Loucy (cell line): ENCODE results near the gene CASQ2.

Source experiments
- H2AFZ ChIP-seq: fragments of 200-600 bp; sonication (generic); 2 replicates; pipeline ENCODE4 v1.6.0; 2016; ENCODE audit warnings: antibody characterized with exemption, mild to moderate bottlenecking, low read length, moderate library complexity
- H3F3A ChIP-seq: fragments of 200-600 bp; 2 replicates; pipeline ENCODE4 v1.6.0; 2016; ENCODE audit warnings: antibody characterized with exemption, low read depth, mild to moderate bottlenecking
- H3K27me3 ChIP-seq: fragments of 200-600 bp; sonication (generic); 2 replicates; pipeline ENCODE4 v1.6.1; 2014; ENCODE audit warnings: low read length, mild to moderate bottlenecking; ENCODE audit not compliant: insufficient read depth, poor library complexity, severe bottlenecking
- H3K36me3 ChIP-seq: fragments of 200-600 bp; sonication (generic); 2 replicates; pipeline ENCODE4 v1.6.1; 2016; ENCODE audit warnings: low read length; ENCODE audit not compliant: insufficient read depth
- H3K4me1 ChIP-seq: fragments of 200-600 bp; sonication (generic); 2 replicates; pipeline ENCODE4 v1.5.1; 2014; ENCODE audit warnings: low read length, mild to moderate bottlenecking; ENCODE audit not compliant: insufficient read depth, poor library complexity, severe bottlenecking
- H3K4me2 ChIP-seq: fragments of 200-600 bp; sonication (generic); 2 replicates; pipeline ENCODE4 v1.6.0; 2014; ENCODE audit warnings: antibody characterized with exemption, low read length, low read depth, mild to moderate bottlenecking; ENCODE audit not compliant: poor library complexity, severe bottlenecking
- H3K4me3 ChIP-seq: fragments of 200-600 bp; sonication (generic); 2 replicates; pipeline ENCODE4 v1.5.1; 2014; ENCODE audit warnings: low read length, mild to moderate bottlenecking, mixed read lengths; ENCODE audit not compliant: poor library complexity, severe bottlenecking
- H3K79me2 ChIP-seq: fragments of 200-600 bp; sonication (generic); 2 replicates; pipeline ENCODE4 v1.6.1; 2014; ENCODE audit warnings: low read length; ENCODE audit not compliant: insufficient read depth
- H3K9ac ChIP-seq: fragments of 200-600 bp; sonication (generic); 2 replicates; pipeline ENCODE4 v1.6.0; 2014; ENCODE audit warnings: mild to moderate bottlenecking, low read depth, low read length, moderate library complexity; ENCODE audit not compliant: poor library complexity, severe bottlenecking
- H3K9me2 ChIP-seq: fragments of 200-600 bp; sonication (generic); replicated peaks from 2 replicates; pipeline ENCODE4 v1.6.1; 2016; ENCODE audit warnings: low read depth, low read length, mixed read lengths
- H3K9me3 ChIP-seq: fragments of 200-600 bp; sonication (generic); 2 replicates; pipeline ENCODE4 v1.6.1; 2014; ENCODE audit warnings: mild to moderate bottlenecking, antibody characterized with exemption, low read length, low read depth; ENCODE audit not compliant: insufficient read depth
- H4K20me1 ChIP-seq: fragments of 200-600 bp; sonication (generic); 2 replicates; pipeline ENCODE4 v1.6.0; 2014; ENCODE audit warnings: antibody characterized with exemption, low read length, mild to moderate bottlenecking; ENCODE audit not compliant: insufficient read depth, poor library complexity, severe bottlenecking
- EZH2phosphoT487 ChIP-seq: fragments of 200-600 bp; IDR thresholded peaks from 2 replicates; pipeline ENCODE4 v1.6.1; 2018; ENCODE audit warnings: antibody characterized with exemption, mild to moderate bottlenecking, moderate library complexity, borderline replicate concordance
- TF ChIP-seq, protein P1 (sequence below): fragments of 200-600 bp; sonication (generic); conservative IDR thresholded peaks from 2 replicates; pipeline ENCODE4 v1.5.1; 2014; ENCODE audit warnings: mild to moderate bottlenecking, antibody characterized with exemption, low read length

The CASQ2 gene

DNA sequence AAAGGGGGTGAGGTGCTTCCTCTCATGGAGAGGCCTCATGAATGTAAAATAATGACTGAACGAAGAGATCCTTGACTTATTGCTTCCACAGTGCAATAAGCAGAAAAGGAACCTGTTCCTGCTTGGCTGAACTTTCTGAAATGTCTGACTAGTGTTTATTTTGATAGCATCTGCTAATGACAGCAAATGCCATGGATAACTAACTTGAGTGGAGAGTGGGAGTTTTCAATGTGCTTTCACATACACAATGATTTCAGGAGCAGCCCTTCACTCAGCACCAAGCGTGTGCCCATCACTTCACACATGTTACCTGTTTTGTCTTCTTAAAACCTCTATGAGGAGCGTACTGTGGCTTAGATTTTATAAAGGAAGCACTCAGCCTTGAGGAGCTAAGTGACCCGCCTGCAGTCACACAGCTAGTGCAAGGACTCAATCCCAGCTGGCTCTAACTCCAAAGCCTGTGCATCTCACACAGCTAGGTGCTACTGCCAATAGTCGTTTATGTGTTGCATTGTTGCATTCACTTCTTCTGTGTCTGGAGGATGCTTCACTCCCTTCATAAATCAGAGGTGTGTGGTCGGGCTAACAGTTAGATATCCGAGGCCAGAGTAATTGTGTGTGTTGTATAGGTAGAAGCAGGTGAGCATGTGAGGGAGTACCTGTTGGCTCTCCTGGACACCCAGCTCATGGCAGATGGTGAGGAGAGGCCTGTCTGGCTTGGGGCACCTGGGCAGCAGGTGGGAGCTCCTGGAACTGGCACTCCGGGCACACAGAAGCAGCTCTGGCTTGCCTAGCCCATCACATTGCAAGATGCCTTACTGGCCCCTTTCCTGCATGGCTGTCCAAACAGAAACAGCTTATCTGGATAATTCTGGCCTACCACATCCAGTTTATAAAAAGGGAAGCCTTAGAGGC lies 12.8 kb downstream of the CASQ2 start:
- no peaks in the 10 kb centered on the region for H3F3A ChIP-seq
- H2AFZ ChIP-seq: no peak overlapping the region
- no peaks in the 10 kb centered on the region for H3K4me1 ChIP-seq
- H3K79me2 ChIP-seq: no peaks in the 10 kb centered on the region
- H3K36me3 ChIP-seq: no peaks in the 10 kb centered on the region
- H3K9ac ChIP-seq: no peak overlapping the region
- H3K4me3 ChIP-seq: no peak overlapping the region
- no peaks in the 10 kb centered on the region for H3K9me3 ChIP-seq
- no peak for TF ChIP-seq EZH2phosphoT487
- TF ChIP-seq, protein P1, sequence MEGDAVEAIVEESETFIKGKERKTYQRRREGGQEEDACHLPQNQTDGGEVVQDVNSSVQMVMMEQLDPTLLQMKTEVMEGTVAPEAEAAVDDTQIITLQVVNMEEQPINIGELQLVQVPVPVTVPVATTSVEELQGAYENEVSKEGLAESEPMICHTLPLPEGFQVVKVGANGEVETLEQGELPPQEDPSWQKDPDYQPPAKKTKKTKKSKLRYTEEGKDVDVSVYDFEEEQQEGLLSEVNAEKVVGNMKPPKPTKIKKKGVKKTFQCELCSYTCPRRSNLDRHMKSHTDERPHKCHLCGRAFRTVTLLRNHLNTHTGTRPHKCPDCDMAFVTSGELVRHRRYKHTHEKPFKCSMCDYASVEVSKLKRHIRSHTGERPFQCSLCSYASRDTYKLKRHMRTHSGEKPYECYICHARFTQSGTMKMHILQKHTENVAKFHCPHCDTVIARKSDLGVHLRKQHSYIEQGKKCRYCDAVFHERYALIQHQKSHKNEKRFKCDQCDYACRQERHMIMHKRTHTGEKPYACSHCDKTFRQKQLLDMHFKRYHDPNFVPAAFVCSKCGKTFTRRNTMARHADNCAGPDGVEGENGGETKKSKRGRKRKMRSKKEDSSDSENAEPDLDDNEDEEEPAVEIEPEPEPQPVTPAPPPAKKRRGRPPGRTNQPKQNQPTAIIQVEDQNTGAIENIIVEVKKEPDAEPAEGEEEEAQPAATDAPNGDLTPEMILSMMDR: no peak
- H3K9me2 ChIP-seq: no peaks in the 10 kb centered on the region
- no peaks in the 10 kb centered on the region for H4K20me1 ChIP-seq
- H3K27me3 ChIP-seq: no peaks in the 10 kb centered on the region
- H3K4me2 ChIP-seq: no peak overlapping the region

DNA sequence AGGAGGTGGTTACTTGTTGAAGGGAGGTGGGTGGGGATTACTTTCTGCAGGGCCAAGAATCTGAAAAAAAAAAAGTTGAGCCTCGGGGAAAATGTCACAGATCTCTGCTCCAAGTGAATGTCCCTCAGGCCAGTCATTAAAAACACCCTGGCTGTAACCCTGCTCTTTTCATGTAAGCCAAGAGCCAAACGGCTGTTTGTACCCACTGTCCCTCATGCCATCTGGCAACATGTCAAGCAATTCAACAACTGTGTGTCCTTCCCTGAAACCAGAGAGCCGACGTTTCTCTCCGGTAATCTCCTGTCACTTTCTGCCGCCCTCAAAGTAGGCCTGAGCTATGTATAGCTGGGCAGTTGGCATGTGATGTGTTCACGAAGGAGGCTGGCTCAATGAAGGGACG lies 14.7 kb downstream of the CASQ2 start:
- Histone ChIP-seq H3K9me2 (no peaks in the 10 kb centered on the region), H3K4me1 (no peaks in the 10 kb centered on the region), H4K20me1 (no peaks in the 10 kb centered on the region), H3K27me3 (no peaks in the 10 kb centered on the region), H3K36me3 (no peaks in the 10 kb centered on the region), H3K4me2 (no peak overlapping the region), H3K79me2 (no peaks in the 10 kb centered on the region), H3F3A (no peaks in the 10 kb centered on the region), H2AFZ (no peak overlapping the region), H3K9ac (no peak overlapping the region), H3K4me3 (no peak overlapping the region), H3K9me3 (no peaks in the 10 kb centered on the region)
- no peak for TF ChIP-seq EZH2phosphoT487
- TF ChIP-seq, protein P1: no peak

DNA sequence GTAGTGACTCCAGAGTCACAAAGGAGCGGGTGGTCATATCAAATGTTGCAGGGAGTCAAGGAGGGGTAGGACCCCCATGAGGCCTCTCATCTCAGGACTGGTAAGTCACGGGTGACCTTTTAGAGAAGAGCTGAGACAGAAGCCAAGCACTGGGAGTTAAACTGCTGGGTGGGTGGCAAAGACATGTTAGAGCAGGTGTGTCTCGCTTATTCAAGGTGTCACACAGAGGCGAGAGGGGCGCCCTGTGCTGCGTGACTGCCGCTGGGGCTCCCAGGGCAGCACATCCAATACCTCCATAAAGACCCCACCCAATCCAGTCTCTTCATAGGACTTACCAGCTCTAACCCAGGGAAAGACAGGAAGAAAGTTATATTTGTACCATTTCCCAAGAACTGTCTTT lies 15.2 kb downstream of the CASQ2 start:
- no peak for TF ChIP-seq EZH2phosphoT487
- TF ChIP-seq, protein P1: no peak
- no peaks in the 10 kb centered on the region for H3K9me3 ChIP-seq
- H3K27me3 ChIP-seq: no peaks in the 10 kb centered on the region
- H3K9ac ChIP-seq: no peak overlapping the region
- no peak overlapping the region for H3K4me2 ChIP-seq
- no peaks in the 10 kb centered on the region for H3K79me2 ChIP-seq
- no peaks in the 10 kb centered on the region for H3K9me2 ChIP-seq
- no peaks in the 10 kb centered on the region for H3F3A ChIP-seq
- H2AFZ ChIP-seq: no peak overlapping the region
- H4K20me1 ChIP-seq: no peaks in the 10 kb centered on the region
- H3K4me3 ChIP-seq: no peak overlapping the region
- no peaks in the 10 kb centered on the region for H3K36me3 ChIP-seq
- H3K4me1 ChIP-seq: no peaks in the 10 kb centered on the region
